ENCODE results near the gene CDT1. TPM values are rescaled to one million over a fixed set of nuclear protein-coding genes. Genes with fewer than 3 reads are reported as not detected.

Gene CDT1
- total RNA-seq, 1 donor from 2014 or later = 10.8 TPM

DNA sequence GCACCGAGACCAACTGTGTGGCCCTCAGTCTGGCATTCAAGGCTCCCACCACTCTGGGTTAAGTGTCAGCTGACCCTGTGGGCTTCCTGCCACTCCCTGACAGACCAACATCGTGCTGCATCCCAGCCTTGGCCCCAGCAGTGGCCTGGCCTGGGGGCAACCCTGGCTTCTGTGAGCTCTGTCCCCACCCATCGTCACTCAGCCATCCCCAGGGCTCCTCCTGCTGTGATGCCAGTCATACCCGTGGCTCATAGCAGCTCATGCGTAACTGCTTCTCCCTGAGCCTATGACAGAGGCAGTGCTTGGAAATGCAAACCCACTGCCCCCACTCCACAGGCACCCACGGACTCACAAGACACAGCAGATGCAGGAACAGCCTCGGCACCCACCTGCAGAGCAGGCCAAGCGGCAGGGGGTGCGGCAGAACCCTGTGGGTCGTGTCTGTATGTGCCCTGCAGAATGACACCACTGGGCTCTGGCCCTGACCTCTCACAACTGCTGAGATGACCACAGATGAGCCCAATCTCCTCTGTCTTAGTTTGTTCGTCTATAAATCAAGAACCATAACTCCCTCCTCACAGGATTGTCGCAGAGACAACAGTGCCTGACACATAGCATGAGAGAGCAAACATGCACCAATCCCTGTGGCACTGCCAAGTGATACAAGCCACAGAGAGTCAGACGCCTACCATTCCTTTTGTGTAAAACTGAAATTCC is 45.2 kb upstream of the CDT1 start:
- Histone ChIP-seq H3K27me3 (no peaks in the 10 kb centered on the region), H3K27ac (no peak overlapping the region), H3K36me3 (no peaks in the 10 kb centered on the region), H3K4me1 (peaks cover 81% of the 10 kb centered on the region), H3K9me3 (no peaks in the 10 kb centered on the region), H3K4me3 (no peak overlapping the region)
- no peak for DNase-seq (ENCODE audit: extremely low spot score in 2 of 2)
- TF ChIP-seq CTCF (IDR thresholded peaks at IDR 0.05) (no peak), POLR2A (IDR thresholded peaks at IDR 0.05) (no peak), POLR2AphosphoS5 (IDR thresholded peaks at IDR 0.05; ENCODE audit: insufficient read depth in 1 of 2, low read depth in 1 of 2) (no peak)
- intact Hi-C loops (cut with DNase I) = no loop called here

GRCh38 chr16:88758944-88759244 is 44.7 kb upstream of the CDT1 start:
- Histone ChIP-seq H3K9me3 (no peaks in the 10 kb centered on the region), H3K4me3 (no peak overlapping the region), H3K27me3 (no peaks in the 10 kb centered on the region), H3K27ac (peak overlapping the region; percentile 20), H3K36me3 (no peaks in the 10 kb centered on the region), H3K4me1 (peaks cover 84% of the 10 kb centered on the region)
- no peak for DNase-seq (ENCODE audit: extremely low spot score in 2 of 2)
- TF ChIP-seq CTCF (IDR thresholded peaks at IDR 0.05) = no peak
- no peak for TF ChIP-seq POLR2AphosphoS5 (IDR thresholded peaks at IDR 0.05; ENCODE audit: insufficient read depth in 1 of 2, low read depth in 1 of 2)
- TF ChIP-seq POLR2A (IDR thresholded peaks at IDR 0.05) = no peak
- intact Hi-C loops (cut with DNase I) = no loop called here

DNA sequence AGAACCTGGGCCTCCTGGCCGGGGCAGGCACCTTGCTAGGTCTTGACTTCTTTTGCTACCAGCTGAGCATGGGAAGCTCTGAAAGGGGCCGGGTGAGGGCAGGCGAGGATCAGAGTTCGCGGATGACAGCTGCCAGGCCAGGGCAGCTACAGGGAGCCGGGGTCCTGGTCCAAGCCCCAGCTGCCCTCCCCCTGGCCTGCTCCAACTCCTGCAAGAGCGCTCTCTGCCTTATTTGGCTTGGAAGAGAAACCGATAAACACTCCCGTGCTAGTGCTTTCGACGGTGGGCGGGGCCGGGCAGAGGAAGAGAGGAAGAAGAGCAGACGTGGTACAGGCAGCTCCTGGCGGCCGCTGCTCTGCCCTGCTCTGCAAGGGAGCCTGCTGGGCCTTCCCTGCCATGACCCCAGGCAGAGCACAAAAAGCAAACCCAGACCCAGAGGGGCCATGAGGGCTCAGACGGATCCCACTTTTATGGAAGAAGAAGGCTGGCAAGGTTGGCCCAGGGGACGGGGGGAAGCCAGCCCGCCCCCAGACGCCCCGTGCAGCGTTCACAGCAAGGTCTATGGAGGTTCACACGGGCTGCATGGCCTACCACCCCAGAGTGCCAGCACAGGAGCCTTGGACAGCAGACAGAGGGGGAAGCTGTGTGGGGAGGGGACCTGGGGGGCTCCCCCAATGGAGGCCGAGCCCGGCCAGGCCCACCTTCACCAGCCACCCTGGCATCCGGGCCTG is 44.2 kb upstream of the CDT1 start:
- Histone ChIP-seq H3K27me3 (no peaks in the 10 kb centered on the region), H3K4me3 (no peak overlapping the region)
- no peak for DNase-seq (ENCODE audit: extremely low spot score in 2 of 2)

GRCh38 chr16:88759976-88760350 is 43.6 kb upstream of the CDT1 start:
- peaks cover 81% of the 10 kb centered on the region for H3K4me1 ChIP-seq
- no peaks in the 10 kb centered on the region for H3K9me3 ChIP-seq
- no peak for DNase-seq (ENCODE audit: extremely low spot score in 2 of 2)
- intact Hi-C loops (cut with DNase I) = no loop called here
- no peaks in the 10 kb centered on the region for H3K27me3 ChIP-seq
- H3K27ac ChIP-seq = peak overlapping the region; percentile 20
- H3K36me3 ChIP-seq = no peaks in the 10 kb centered on the region
- H3K4me3 ChIP-seq = no peak overlapping the region
- no peak for TF ChIP-seq CTCF (IDR thresholded peaks at IDR 0.05)
- no peak for TF ChIP-seq POLR2A (IDR thresholded peaks at IDR 0.05)
- TF ChIP-seq POLR2AphosphoS5 (IDR thresholded peaks at IDR 0.05; ENCODE audit: insufficient read depth in 1 of 2, low read depth in 1 of 2) = no peak

More for the DNA sequence above, 44.2 kb upstream of the CDT1 start:
- Histone ChIP-seq H3K9me3 (no peaks in the 10 kb centered on the region), H3K36me3 (no peaks in the 10 kb centered on the region), H3K27ac (peak overlapping the region; percentile 20), H3K4me1 (peaks cover 82% of the 10 kb centered on the region)
- intact Hi-C loops (cut with DNase I) = no loop called here
- TF ChIP-seq POLR2AphosphoS5 (IDR thresholded peaks at IDR 0.05; ENCODE audit: insufficient read depth in 1 of 2, low read depth in 1 of 2) = peak in 1 of 2 donors; percentile 62
- no peak for TF ChIP-seq POLR2A (IDR thresholded peaks at IDR 0.05)

DNA sequence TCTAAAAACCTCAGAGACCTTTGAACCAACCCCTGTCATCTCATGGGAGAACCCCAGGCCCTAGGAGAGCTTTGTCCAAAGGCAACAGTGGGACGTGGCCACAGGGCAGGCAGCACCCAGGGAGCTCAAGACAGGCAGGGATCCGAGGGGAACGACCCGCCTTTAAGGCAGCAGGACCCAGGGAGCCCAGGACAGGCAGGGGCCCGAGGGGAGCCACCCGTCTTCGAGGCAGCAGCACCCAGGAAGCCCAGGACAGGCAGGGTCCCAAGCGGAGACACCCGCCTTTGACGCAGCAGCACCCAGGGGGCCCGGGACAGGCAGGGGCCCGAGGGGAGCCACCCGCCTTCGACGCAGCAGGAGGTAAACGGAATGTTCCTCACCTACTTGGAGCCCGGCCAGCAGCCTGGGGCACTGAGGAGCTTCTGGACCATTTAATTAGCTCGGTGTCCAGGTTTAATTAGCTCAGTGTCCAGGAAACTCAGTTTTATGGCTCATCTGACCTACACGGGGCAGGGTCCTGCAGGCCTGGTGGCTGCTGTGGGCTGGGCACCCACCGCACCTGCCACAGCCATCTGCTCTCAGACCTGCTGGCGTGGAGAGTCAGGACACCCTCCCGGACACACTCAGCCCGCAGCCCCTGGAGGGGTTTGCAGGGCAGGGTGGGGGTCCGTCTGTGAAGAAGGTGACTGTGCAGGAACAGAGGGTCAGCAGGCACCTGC is 43.0 kb upstream of the CDT1 start:
- TF ChIP-seq POLR2AphosphoS5 (IDR thresholded peaks at IDR 0.05; ENCODE audit: insufficient read depth in 1 of 2, low read depth in 1 of 2) (no peak), CTCF (IDR thresholded peaks at IDR 0.05) (no peak), POLR2A (IDR thresholded peaks at IDR 0.05) (no peak)
- no peaks in the 10 kb centered on the region for H3K36me3 ChIP-seq
- intact Hi-C loops (cut with DNase I) = no loop called here
- H3K27ac ChIP-seq = peak overlapping the region; percentile 20
- no peak overlapping the region for H3K4me3 ChIP-seq
- DNase-seq (ENCODE audit: extremely low spot score in 2 of 2) = no peak
- no peaks in the 10 kb centered on the region for H3K27me3 ChIP-seq
- peaks cover 81% of the 10 kb centered on the region for H3K4me1 ChIP-seq
- no peaks in the 10 kb centered on the region for H3K9me3 ChIP-seq

Measured in vagina (tissue), 2 donors.